Prostate gland (tissue), 2 donors: ENCODE measurements around the gene ZNRD2.

Experiments used
- POLR2A ChIP-seq: fragments of 450-650 bp; IDR thresholded peaks from one replicate; pipeline ENCODE4 v1.6.1; 2016; ENCODE audit warnings: antibody characterized with exemption, mild to moderate bottlenecking
- POLR2AphosphoS5 ChIP-seq: sonication (generic); formaldehyde crosslinking; IDR thresholded peaks from one replicate; pipeline ENCODE4 v1.6.1; 2017; ENCODE audit warnings: antibody characterized with exemption
- TF ChIP-seq, protein P1 (sequence below), 4 experiments: fragments of 200-600 bp in 2 of 4; fragments of 450-650 bp in 2 of 4; sonication (generic) in 2 of 4; IDR thresholded peaks; 1 replicate in 3 of 4; 2 replicates in 1 of 4; pipeline ENCODE4 v1.5.1; 2016 to 2019; ENCODE audit warnings: antibody characterized with exemption in 4 of 4, mild to moderate bottlenecking in 2 of 4, moderate library complexity in 2 of 4

DNA sequence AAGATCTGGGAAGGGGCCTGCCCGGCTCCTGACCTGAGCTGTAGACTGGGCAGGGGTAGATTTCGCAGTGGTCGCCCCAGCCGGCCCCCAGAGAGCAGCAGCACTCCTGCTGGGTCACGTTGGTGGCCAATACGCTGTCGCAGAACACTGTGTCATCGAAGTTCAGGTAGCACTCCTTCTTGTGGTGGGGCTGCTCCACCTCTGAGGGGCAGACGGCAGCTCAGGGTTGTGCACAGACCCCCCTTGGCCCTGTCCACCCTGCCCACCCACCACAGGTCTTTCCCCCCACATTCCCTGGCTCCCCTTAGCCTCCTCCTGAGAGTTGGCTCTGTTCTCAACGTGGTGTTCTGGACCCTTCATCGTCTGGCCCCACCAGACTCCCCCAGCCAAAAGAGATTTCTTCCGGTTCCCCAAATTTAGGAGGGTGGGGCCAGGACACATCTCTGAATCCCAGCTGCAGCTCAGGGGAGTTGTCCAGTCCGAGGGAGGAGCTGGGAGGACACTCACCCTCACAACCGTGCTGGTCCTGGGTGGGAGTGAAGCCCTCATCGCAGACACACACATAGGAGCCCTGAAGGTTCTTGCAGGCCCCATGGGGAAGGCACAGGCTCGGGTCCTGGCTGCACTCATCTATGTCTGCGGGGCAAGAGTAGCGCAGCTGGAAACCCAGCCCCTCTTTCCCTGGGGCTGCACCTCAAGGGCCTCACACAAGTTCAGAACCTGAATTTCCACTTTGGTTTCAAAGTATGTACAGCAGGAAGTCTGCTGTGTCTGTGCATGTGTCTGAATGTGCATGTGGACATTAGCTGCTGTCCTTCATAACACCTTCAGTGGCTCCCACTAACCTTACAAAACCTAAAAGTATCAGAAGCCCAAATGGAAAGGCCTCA, 28.9 kb upstream of the ZNRD2 start:
- TF ChIP-seq, protein P1, sequence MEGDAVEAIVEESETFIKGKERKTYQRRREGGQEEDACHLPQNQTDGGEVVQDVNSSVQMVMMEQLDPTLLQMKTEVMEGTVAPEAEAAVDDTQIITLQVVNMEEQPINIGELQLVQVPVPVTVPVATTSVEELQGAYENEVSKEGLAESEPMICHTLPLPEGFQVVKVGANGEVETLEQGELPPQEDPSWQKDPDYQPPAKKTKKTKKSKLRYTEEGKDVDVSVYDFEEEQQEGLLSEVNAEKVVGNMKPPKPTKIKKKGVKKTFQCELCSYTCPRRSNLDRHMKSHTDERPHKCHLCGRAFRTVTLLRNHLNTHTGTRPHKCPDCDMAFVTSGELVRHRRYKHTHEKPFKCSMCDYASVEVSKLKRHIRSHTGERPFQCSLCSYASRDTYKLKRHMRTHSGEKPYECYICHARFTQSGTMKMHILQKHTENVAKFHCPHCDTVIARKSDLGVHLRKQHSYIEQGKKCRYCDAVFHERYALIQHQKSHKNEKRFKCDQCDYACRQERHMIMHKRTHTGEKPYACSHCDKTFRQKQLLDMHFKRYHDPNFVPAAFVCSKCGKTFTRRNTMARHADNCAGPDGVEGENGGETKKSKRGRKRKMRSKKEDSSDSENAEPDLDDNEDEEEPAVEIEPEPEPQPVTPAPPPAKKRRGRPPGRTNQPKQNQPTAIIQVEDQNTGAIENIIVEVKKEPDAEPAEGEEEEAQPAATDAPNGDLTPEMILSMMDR (IDR thresholded peaks at IDR 0.05), result peak in 1 of 4 experiments; percentile 8
- peak; percentile 81 for TF ChIP-seq POLR2AphosphoS5
- no peak for TF ChIP-seq POLR2A
